Measurements from ENCODE around the gene SSBP4.

DNA sequence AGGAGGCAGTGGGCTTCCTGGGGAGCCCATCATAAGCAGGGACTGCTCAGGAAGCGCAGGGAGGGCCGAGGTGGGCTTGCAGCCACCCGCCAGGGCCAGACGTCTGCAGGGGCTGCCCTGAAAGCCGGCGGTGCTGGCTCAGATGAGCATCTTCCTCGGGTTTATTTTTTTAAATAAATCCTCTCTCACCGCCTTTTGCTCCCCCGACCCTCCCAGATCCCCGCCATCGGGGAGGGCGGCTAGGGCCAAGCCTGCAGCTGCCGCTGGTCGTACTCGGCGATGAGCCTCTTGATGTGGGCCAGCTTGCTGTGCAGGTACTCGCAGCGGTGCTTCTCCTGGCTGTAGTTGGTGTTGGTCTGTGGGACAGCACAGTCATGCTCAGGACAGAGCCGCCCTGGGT lies 25.3 kb downstream of the SSBP4 start:
- TF ChIP-seq CTCF (conservative IDR thresholded peaks at IDR 0.05; ENCODE audit: low read depth, low read length), result no peak
- no peak for TF ChIP-seq EZH2 (IDR thresholded peaks at IDR 0.05; ENCODE audit: low read length, unreplicated experiment)

Measured in PC-3 (cell line).